Calu3 (cell line): Measurements from ENCODE around the gene RERE. TPM values are rescaled to one million over a fixed set of nuclear protein-coding genes. Genes with fewer than 3 reads are reported as not detected.

Experiments
- BruUV-seq: library from RNA; stranded (reverse); fragments of 400-500 nt; replicated peaks from 2 replicates; lab custom pipeline; 2021; lab: Mats Ljungman, UMichigan
- CTCF ChIA-PET: fragments of 300-600 bp; sonication (Branson Sonifier 250); formaldehyde crosslinking; loops from one replicate; lab custom pipeline; 2022; ENCODE audit warnings: antibody characterized with exemption; lab: Charles Lee
- DNase-seq: peaks from one replicate; pipeline ENCODE4 v3.0.0; 2022
- H3K27ac Mint-ChIP-seq: one replicate; pipeline ENCODE4 v1.8.0; 2022; ENCODE audit warnings: mixed read lengths; ENCODE audit not compliant: unreplicated experiment
- H3K27me3 Mint-ChIP-seq: one replicate; pipeline ENCODE4 v1.8.0; 2022; ENCODE audit warnings: mixed read lengths; ENCODE audit not compliant: unreplicated experiment
- H3K36me3 Mint-ChIP-seq: one replicate; pipeline ENCODE4 v1.8.0; 2022; ENCODE audit warnings: mild to moderate bottlenecking, moderate library complexity, mixed read lengths; ENCODE audit not compliant: insufficient read depth, unreplicated experiment
- H3K4me1 Mint-ChIP-seq: one replicate; pipeline ENCODE4 v1.8.0; 2022; ENCODE audit warnings: mild to moderate bottlenecking, low read depth, mixed read lengths; ENCODE audit not compliant: unreplicated experiment
- H3K4me3 Mint-ChIP-seq: one replicate; pipeline ENCODE4 v1.8.0; 2022; ENCODE audit warnings: mild to moderate bottlenecking, low read depth, moderate library complexity, mixed read lengths; ENCODE audit not compliant: unreplicated experiment
- H3K9me3 Mint-ChIP-seq: one replicate; pipeline ENCODE4 v1.8.0; 2022; ENCODE audit warnings: low read depth, mixed read lengths; ENCODE audit not compliant: unreplicated experiment
- CTCF ChIP-seq: fragments of 200-600 bp; IDR thresholded peaks from one replicate; pipeline ENCODE4 v1.8.0; 2022; ENCODE audit warnings: antibody characterized with exemption; ENCODE audit not compliant: unreplicated experiment
- intact Hi-C: fragments of 100-400 bp; cut with micrococcal nuclease; formaldehyde crosslinking; loops from one replicate; pipeline ENCODE4 v1.10.0; 2022; ENCODE audit not compliant: unreplicated experiment
- total RNA-seq: library from RNA; stranded (reverse); gene quantifications from 2 replicates; pipeline ENCODE4 v1.2.3, GENCODE V29; 2022

RERE gene
- total RNA-seq, 1 experiment from 2014 or later, result 45.9 TPM

GRCh38 chr1:8567146-8567545 is 250.3 kb downstream of the RERE start:
- CTCF ChIA-PET, result no interaction called here
- intact Hi-C loops, result no loop called here
- TF ChIP-seq CTCF, result no peak
- Mint-ChIP-seq H3K36me3 (no peaks in the 10 kb centered on the region), H3K4me1 (peaks cover 27% of the 10 kb centered on the region), H3K27me3 (no peaks in the 10 kb centered on the region), H3K9me3 (no peaks in the 10 kb centered on the region), H3K4me3 (no peak overlapping the region), H3K27ac (no peak overlapping the region)
- DNase-seq, result no peak
- no TSS peak for BruUV-seq

- Mint-ChIP-seq H3K4me3 (no peak overlapping the region), H3K36me3 (no peaks in the 10 kb centered on the region), H3K4me1 (peaks cover 14% of the 10 kb centered on the region), H3K27ac (no peak overlapping the region), H3K9me3 (no peaks in the 10 kb centered on the region), H3K27me3 (no peaks in the 10 kb centered on the region)
- no TSS peak for BruUV-seq
- DNase-seq, result no peak
- intact Hi-C loops, result no loop called here
- TF ChIP-seq CTCF, result no peak
- CTCF ChIA-PET, result no interaction called here
Measured at GRCh38 chr1:8565802-8566201, 251.6 kb downstream of the RERE start.

- Mint-ChIP-seq H3K4me3 (no peak overlapping the region), H3K27ac (no peak overlapping the region), H3K9me3 (no peaks in the 10 kb centered on the region), H3K27me3 (no peaks in the 10 kb centered on the region), H3K36me3 (no peaks in the 10 kb centered on the region), H3K4me1 (peaks cover 14% of the 10 kb centered on the region)
- intact Hi-C loops, result no loop called here
- CTCF ChIA-PET, result interaction anchor here (0.7 kb wide), 1 partner anchor 1756 kb away, joined by 3 read pairs; no protein-coding TSS in a partner anchor
- DNase-seq, result no peak
- TF ChIP-seq CTCF, result no peak
- BruUV-seq, result no TSS peak
Measured at GRCh38 chr1:8563944-8564537, 253.4 kb downstream of the RERE start.

GRCh38 chr1:8562881-8563865 is 254.3 kb downstream of the RERE start:
- DNase-seq, result no peak
- no peaks in the 10 kb centered on the region for H3K9me3 Mint-ChIP-seq
- CTCF ChIA-PET, result interaction anchor here (1.0 kb wide), 1 partner anchor 8 kb away, joined by 3 read pairs; no protein-coding TSS in a partner anchor
- no peak for TF ChIP-seq CTCF
- no peak overlapping the region for H3K27ac Mint-ChIP-seq
- intact Hi-C loops, result no loop called here
- no peaks in the 10 kb centered on the region for H3K36me3 Mint-ChIP-seq
- H3K27me3 Mint-ChIP-seq, result no peaks in the 10 kb centered on the region
- no peak overlapping the region for H3K4me3 Mint-ChIP-seq
- peaks cover 14% of the 10 kb centered on the region for H3K4me1 Mint-ChIP-seq
- no TSS peak for BruUV-seq
